Heart left ventricle (tissue), 13 donors: ENCODE data around the gene NIPA2.

ENCODE experiments used
- CTCF ChIP-seq, 12 donors: fragments of 200-600 bp; sonication (generic) in 4 of 12; IDR thresholded peaks; one replicate each; pipeline versions ENCODE4 v1.5.0 to v1.8.0; 2018 to 2022; ENCODE audit warnings: antibody characterized with exemption in 12 of 12, mild to moderate bottlenecking in 5 of 12
- POLR2A ChIP-seq, 2 donors: fragments of 450-650 bp; IDR thresholded peaks; one replicate each; pipeline ENCODE4 v1.6.1; 2017; ENCODE audit warnings: antibody characterized with exemption in 2 of 2, mild to moderate bottlenecking in 2 of 2, moderate library complexity in 2 of 2
- donor health status: ischemic (EF 13 %, LVEDD 7.1; RV severe dilation, severe dysfunction).
- donor health status: DM: no; HTN: yes; CAD: no.
- donor health status: DM: no; HTN: no; CAD: no.
- donor health status: ischemic (EF 25% LVEDD 6.9; RV normal size, moderate dysfunction).
- donor health status: ischemic (EF 25% LVEDD 5.7; RV mildly dilated, moderate dysfunction).
- donor health status: ischemic (EF 35%, LVEDD 5.7; RV mildly dilated, moderate dysfunction).
- donor health status: nonischemic (EF 11% LVEDD 7.7; RV severe dilation, severe dysfunction).
- donor health status: DM: yes; HTN: yes; CAD: no.
- donor health status: PGD.
- donor health status: ischemic (EF 29% LVEDD 5.4; RV normal size, mild dysfunction).
- donor health status: nonischemic (EF 23%, LVEDD 6.1; RV moderate dilation, normal function).

GRCh38 chr15:22912256-22912655 is 73.8 kb downstream of the NIPA2 start:
- TF ChIP-seq POLR2A (IDR thresholded peaks at IDR 0.05) (no peak), CTCF (IDR thresholded peaks at IDR 0.05) (no peak)
